Inflammatory macrophage (primary cell): Measurements from ENCODE around the gene ABHD12B.
"Not testable (repeated sequence)": the region's sequence is repeated elsewhere in the genome, so short reads cannot be mapped to it uniquely, and the experiment has no call there.

Experiments
- DNase-seq, 2 donors: peaks; one replicate each; pipeline ENCODE4 v3.0.0-alpha.2; 2020 to 2022

The ABHD12B gene

DNA sequence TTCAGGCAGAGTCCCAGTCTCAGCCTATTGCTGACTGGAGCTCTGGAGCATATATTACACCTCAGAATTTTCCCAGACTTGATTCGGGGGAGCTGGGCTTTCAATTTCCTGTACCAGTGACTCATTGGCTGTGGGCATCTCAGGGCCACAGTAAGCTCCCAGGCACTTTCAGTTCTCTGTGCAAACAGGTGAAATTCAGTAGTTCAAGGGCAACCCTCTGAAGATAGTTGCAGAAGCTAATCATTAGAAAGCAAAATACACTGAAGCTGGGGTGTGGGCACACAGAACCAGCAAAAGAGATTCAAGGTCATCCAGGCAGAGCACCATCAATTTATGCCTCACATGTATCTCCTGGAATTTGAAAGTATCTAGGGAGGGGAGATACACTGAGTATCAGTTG lies 32.8 kb upstream of the ABHD12B start:
- no peak for DNase-seq

DNA sequence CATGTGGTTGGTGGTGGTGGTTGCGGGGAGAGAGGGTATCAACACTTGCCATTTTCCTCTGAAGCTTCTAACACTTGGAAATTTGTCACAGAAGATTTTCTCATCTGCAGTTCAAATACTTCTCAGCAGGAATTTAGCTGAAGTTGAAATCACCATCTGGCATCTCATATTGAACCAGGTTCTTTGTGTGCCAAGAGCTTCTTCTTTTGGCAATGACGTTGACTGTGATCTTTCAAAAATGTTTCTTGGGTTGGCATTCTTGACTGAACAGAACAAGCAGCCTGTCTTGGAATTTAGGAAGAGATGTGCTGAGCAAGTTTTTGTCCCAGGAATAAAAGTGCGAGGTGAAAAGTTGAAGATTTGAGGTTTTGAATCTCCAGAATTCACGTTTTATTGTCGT lies 32.2 kb upstream of the ABHD12B start:
- DNase-seq, result no peak

DNA sequence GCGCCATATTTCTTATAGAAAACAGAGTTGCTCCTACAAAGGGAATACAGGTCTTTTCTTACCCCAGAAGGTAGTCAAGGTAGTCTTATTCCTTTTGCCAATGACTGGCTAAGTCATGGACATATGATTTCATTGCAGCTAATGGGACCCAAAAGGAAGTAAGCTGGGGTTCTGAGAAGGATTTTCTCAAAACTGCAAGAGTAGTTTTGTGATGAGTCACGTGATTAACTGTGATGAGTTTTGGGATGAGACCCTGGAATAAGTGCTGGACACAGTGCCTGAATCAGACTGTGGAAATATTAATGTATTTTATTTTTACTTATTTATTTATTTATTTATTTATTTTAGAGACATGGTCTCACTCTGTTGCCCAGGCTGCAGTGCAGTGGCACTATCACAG lies 27.5 kb upstream of the ABHD12B start:
- no peak for DNase-seq

DNA sequence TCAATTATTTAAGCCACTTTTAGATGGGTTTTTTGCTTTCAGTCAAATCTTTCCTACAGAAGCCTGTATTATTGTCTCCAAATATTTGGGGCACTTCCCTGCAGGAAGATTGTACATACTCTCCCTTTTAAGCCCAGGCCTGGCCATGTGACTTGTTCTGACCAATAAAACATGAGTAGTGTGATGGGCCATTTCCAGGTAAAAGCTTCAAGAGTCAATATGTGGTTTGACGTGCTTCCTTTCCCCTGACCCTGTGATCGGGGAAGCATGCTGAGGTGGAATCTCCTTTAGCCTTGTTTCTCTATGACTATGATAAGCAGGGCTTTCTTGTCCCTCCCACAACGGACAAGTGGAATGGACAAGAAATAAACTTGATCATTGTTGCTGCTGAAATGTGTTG lies 26.7 kb upstream of the ABHD12B start:
- DNase-seq, result no peak

DNA sequence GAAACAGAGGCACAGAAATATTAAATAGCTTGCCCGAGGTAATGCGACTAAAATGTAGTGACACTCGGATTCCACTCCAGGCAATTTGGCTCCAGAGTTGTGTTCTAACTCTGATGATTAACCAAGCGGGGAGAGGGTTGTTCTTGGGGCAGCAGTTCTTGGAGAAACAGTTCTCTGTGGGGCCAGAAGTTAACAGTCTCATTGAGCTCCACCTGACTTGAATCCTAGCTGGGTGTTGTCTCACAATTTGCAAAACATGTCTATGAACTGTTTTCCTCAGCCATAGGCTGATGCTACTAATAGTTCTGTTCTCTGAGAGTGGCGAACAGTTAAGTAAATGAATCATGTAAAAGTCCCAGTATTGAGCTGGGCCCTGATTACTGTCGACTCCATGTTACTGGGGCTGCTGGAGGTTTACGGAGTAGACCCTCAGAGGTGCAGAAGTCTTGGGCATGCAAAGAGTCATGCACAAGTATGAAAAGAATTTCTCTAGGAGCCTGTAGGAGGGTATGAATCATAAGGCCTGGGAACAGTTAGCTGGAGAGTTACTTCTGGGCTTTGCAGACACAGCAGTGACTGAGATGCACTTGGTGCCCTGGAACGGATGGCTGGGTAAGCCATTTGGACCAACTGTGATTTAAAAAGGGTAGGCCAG lies 25.5 kb upstream of the ABHD12B start:
- no peak for DNase-seq

DNA sequence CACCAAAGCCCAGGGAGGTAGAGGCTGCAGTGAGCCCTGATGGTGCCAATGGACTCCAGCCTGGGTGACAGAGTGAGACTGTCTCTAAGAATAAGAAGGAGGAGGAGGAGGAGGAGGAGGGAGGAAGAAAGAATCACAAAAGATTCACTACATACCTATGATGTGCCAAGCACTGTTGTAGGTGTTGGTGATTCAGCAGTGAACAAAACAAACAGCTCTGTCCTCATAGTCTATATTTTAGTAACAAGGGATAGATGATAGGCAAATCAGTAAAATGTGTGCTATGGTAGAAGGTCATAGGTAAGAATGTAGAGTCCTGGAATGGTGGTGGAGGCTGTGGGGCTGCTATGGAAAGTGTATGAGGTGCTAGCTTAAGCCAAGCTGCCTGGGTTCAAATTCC lies 18.0 kb upstream of the ABHD12B start:
- no peak for DNase-seq

DNA sequence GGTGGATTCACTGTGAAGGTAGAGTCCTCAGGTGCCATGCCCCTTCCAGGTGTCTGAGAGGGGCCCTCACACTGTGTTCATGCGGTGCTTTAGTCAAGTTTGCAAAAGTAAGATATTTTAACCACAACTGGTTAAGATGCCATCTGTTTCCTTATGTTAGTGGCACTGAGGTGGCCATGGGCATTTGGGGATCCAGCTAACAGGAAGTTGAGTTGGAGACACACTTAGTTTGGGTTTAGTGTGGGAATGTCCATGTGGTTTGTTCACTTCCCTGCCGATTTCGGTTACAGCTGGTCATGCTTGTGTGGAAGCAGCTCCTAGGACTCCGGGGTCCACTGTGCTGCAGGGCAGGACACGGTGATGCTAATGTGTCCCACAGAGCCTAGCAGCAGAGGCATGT lies 17.3 kb upstream of the ABHD12B start:
- DNase-seq, result peak in 1 of 2 donors; percentile 43

DNA sequence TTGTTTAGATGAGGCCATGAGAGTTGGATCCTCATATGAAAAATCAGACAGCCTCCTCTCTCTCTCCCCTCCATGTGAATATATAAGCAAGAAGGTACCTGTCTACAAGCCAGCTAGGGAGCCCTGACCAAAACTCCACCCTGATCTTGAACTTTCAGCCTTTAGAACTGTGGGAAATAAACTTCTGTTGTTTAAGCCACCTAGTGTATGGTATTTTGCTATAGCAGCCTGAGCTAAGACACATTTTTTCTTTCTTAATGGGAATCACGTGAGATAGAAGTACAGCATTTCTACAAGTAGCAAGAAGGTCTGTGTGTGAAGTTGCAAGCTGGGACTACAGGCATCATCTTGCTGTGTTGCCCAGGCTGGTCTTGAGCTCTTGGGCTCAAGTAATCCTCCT lies 16.3 kb upstream of the ABHD12B start:
- DNase-seq, result no peak

DNA sequence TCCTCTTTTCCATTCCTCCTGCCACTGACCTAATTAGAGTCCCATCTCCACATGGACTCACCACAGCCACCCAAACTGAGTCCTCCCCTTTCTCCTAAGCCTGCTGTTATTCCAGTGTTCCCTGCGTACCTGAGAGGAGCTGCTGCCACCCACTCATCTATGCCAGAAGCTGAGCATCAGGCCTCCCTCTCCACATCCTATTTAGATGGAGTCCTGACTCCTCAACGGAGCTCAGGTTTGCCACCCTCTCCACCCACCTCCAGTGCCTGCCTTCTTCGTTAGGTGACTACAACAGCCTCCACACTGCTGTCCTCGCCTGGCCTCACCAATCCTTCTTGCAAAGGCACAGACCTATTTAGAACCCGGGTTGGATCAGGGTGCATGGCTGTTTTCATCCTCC lies 15.2 kb upstream of the ABHD12B start:
- DNase-seq, result no peak

DNA sequence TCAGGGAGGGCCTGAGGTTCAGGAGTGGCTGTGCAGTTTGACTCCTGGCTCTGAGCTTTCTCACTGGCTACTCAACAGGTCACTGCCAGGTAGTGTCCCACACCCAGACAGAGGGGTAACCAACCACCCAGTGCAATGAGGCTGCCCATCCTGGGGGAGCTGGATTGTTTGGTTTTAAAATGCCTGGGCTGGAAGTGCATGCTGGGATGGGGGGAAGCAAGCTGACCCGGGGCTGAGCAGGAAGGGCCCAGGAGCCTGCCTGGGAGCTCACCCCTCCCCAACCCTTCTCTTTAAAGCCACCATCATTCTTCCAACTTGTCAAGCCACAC lies 12.6 kb upstream of the ABHD12B start:
- DNase-seq, result no peak

DNA sequence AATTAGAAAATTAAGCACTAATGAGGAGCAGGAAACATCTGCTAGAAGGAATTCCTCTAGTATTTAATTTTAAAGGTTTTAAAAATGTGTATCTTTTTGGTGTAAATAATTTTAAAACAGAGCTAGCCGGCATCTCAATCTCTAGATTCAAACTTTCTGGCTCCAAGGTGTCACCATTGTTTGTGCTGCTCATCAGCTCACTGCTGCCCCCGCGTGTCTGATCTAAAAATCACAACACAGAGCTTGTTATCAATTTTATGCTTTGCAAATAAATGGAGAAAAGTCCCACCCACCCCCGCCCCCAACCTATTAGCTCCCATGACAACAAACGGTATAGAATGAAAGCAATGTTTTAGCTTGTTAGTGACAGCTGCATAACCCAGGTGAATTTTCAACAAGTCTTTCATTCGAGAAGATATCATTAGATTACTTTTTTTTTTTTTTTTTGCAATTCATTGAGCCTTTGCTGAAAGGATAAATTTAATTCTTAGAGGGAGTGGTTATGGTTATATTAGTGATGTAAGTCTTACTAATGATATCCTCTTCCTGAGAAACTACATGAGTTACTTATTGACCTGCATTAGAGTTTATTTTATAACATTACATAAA lies 11.3 kb upstream of the ABHD12B start:
- peak; percentile 84 to 87 for DNase-seq

DNA sequence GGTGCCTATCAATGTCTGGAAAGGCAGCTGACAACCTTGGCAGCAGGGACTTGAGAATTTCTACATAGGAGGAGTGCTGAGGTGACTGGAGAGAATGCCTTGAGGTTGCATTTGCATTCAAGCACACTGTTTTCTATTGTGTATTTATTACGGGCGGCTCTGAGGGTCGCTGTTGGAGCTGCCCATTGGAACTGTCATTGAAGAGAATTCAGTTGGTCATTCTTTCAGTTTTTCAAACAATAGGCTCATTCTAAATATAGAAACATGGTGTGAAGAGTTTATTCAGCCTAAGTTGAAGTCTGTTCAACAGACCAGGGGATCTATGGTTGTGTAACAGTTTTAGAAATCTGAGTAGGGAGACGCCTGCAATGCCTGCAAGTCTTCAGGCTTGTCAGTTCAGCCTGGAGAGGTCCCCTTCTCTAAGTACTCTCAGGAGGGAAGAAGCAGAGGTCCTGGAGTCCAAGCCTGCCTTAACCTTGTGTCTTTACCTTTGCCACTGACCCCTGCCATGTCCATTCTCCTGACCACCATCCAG lies 9.8 kb upstream of the ABHD12B start:
- DNase-seq, result no peak

DNA sequence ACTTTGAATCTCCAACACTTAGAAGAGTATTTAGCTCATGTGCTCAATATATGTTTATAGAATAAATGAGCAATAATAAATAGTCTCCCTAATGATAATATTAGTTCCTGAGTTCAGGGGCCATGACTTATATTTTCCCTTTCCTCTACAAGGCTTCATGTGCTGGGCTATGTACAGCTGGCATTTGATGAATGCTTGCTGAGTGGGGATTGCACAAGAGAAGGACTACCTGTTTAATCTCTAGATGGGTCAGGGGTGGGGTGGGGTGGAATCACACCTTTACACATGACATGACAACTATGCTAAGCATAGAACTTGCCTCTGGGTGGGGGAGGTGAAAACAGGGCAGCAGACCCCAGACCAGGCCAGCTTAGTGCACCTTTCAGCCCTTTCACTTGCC lies 7.6 kb upstream of the ABHD12B start:
- no peak for DNase-seq

DNA sequence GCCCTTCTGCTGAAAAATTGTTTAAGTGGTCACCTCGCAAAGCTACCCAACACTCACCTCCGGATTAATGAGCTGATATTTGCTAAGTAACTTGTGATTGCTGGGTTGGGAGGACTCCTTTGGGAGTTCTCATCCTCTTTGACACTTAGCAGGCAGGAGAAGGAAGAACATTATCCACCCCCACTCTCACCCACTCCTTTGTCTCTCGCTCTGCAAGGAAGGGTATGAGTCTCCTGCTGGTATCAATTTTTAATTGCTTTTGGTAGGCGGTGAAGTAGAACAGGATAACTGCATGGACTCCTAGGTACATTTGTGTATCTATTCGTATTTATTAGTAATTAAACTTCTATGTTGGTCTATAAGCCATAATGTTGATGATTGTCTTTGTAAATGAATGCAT lies 6.9 kb upstream of the ABHD12B start:
- peak in 1 of 2 donors; percentile 34 for DNase-seq

DNA sequence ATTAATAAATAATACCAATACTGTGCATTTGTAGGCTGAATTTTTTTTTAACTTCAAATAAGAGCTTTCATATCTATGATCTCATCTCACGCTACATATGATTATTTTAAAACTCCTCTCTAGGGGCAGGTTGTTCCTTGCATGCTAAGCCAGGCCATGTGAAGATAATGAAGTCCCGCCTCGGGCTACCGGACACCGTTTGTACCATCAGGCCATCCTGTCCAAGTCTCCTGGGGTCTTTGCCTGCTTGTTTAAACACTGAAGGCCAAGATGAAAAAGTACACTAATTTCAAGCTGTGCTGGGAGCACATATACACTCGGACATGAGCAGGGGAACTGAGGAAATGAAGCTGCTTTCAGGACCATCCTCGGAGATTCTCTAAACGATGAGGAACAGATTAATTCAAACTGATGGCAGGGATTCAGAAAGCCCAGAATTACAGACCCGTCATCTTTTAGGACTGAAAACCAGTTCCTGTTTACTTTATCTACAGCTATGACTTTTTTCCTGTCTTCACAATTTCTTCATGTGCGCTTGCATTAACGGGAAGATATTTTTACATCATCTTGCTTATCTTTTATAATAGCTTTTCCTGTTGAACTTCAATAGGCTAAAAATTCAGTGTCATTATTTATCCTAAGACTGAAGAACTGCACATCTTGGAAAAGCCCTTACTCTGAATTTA lies 6.3 kb upstream of the ABHD12B start:
- peak; percentile 10 to 52 for DNase-seq

DNA sequence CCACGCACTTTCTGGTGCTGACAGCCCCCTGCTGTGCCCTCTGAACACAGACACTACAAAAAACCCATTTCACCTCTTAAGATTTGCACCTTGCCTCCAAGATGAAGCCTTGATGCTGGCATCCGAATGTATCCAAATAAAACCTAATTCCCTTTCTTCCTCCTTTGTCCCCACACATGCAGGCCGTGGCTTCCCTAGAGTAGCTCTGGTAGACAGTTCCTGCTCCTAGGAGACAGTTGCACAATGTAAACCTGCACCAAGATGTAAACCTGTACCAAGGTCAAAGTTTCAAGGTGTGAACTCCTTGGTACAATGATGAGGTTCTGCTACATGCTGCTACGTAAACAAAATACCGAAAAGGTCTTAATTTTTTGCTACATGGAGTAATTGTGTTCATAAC lies 625 bp upstream of the ABHD12B start:
- peak in 1 of 2 donors; percentile 13 for DNase-seq

DNA sequence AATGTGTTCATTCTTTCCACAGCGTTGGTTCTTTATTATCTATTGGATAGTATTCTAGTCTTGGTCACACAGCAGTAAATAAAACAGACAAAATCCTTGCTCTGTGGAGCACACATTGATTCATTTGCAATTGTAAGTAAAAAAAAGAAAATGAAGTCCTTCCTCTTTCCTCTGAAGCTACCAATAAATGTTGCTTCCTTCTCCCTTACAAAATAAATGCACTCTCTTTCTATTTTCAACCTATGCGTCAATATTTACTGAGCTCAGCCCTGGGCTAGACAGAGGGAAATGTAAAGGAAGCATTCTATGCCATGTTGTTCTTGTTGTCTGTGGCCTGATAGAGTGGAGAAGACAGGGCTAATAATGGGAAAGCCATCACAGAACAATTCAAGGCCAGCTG lies 2.9 kb downstream of the ABHD12B start:
- peak; percentile 42 to 72 for DNase-seq

DNA sequence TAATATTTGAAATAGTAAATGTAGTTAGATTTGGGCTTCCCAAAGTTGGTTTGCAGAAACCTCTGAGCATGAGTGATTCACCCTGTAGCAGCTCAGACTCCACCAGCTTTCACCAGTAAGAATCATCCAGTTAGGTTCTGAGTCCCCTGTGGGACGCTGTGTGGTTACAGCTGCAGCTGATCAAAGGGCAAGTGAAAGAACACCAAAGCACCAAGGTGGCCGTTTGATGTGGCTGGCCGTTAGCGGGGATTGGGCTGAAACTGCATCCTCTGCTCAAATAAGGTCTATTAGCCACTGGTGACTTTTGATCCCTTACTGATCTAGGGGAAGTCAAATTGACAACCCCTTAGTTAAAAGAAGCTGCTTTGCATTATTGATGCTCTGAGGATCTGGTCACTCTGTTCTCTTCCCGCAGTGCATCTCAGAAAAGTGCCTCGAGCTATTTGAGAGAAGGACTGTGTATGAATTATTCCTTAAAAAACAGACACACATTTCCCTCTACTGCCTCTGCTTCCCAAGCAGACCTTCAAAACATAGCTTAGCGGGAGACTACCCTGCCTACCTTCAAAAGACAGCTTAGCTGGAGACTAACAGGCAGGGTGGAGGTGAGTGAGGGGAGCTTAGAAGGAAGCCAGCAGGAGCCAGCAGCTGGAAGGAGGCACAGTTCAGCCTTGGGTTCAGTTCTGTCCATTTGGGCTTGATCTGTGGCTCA lies 3.7 kb downstream of the ABHD12B start:
- no peak for DNase-seq

DNA sequence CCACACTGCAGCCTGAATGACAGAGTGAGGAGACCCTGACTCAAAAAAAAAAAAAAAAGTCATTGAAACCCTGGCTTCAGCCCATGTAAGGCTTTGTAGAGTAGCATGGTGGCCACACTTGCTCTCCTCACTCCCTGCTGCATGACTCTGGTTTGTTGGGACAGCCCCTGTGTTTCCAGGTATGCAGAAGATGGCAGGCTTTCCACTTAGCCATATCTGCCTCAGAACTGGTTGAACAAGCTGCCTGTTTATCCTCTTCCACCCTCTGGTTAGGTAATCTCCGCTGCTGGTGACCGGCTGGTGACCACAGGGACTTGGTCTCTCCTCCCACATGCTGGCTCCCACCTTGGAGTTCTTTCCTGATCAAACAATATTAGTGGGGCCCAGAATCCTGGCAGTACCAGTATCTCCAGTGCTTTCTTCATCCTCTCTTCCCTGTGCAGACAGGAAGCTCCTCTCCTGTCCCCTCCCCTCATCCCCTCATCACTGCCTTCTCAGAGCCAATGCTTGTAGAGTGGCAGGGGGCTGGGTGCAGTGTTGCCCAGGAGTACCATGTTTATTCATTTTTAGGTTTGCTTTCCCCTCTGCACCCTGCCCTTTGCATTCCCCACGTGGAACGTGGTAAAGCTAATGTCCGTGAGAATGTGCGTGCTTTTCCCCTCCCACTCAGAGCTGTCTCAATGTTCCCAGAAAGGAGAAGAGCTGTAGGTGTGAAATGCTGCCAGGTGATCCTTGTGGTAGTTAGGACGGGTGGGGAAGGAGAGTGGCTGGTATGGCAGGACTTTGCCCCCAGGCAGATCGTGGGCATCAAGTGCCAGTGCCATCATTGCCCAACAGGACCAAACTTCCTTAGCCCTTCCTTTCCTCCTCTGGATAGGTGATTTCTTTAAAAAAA lies 11.3 kb downstream of the ABHD12B start:
- no peak for DNase-seq

DNA sequence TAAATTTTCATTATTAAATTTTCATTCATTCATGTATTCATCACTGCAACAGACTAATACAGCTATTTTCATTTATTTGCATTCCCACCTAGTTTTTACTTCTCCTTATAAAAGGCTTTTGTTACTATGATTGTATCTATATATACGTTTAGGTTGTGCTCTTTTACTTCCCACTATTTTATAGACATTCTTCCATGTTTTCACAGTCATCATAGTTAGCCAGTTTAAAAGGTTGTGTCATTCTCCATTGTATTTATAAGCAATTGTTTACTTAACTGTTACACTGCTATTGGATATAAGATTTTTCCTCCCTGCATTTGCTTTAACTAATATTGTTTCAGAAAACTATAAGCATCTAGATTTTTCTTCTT lies 12.0 kb downstream of the ABHD12B start:
- no peak for DNase-seq

DNA sequence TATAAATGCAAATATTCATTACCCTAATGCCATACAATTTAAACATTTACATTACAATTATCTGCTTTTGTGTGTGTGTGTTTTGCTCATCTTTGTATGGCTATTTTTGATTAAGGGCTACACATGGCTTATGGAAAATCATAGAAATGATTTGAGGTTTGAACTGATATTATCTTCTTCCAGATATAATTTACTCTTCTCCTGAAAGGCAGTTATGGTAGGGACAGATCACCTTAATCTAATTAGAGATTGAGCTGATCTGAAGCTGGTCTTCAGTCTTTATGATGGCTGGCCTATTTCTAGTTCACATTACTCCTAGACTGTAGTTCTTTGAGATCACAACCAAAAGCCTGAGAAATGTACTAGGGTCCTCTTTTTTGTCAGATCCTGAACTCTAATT lies 15.6 kb downstream of the ABHD12B start:
- DNase-seq, result no peak

DNA sequence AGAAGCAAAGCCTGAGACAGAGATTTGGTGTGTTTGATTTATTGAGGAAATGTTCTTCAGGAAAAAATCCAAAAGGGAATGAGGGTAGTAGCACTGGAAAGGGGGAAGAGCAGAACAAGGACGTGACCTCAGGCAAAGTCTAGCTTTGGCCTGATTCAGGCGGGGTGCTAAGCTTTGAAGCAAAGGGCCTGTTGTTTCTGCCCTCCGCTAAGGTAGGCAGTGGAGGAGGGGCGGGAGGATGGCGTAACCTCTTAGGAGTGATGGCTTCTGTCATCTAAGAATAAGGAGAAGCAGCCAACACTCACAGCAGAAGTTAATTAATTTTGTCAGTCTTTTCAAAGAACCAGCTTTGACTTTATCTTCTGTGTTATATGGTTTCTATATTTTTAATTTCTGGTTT lies 20.4 kb downstream of the ABHD12B start:
- DNase-seq, result no peak

DNA sequence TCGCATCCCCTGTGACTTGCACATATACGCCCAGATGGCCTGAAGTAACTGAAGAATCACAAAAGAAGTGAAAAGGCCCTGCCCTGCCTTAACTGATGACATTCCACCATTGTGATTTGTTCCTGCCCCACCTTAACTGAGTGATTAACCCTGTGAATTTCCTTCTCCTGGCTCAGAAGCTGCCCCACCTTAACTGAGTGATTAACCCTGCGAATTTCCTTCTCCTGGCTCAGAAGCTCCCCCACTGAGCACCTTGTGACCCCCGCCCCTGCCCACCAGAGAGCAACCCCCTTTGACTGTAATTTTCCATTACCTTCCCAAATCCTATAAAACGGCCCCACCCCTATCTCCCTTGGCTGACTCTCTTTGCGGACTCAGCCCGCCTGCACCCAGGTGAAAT lies 24.6 kb downstream of the ABHD12B start:
- DNase-seq, result not testable (repeated sequence)
